Hepatocyte (in vitro differentiated cells): ENCODE data around the gene MRPS18B. TPM values are rescaled to one million over a fixed set of nuclear protein-coding genes. Genes with fewer than 3 reads are reported as not detected.

Experiments used
- DNase-seq: peaks from one replicate; pipeline ENCODE4 v3.0.0-alpha.2; 2016; ENCODE audit warnings: low spot score
- H2AFZ ChIP-seq: fragments of 200-600 bp; sonication (generic); 2 replicates; pipeline ENCODE4 v1.6.0; 2016; ENCODE audit warnings: antibody characterized with exemption, mild to moderate bottlenecking
- H3K27ac ChIP-seq: fragments of 200-600 bp; sonication (generic); 2 replicates; pipeline ENCODE4 v1.5.1; 2016; ENCODE audit warnings: mild to moderate bottlenecking
- H3K27me3 ChIP-seq: fragments of 200-600 bp; sonication (generic); 2 replicates; pipeline ENCODE4 v1.6.1; 2016
- H3K36me3 ChIP-seq: fragments of 200-600 bp; sonication (generic); replicated peaks from 2 replicates; pipeline ENCODE4 v1.5.1; 2016; ENCODE audit warnings: low read depth; ENCODE audit not compliant: insufficient read depth
- H3K4me1 ChIP-seq: fragments of 200-600 bp; sonication (generic); 2 replicates; pipeline ENCODE4 v1.5.1; 2016; ENCODE audit warnings: mild to moderate bottlenecking, moderate library complexity; ENCODE audit not compliant: insufficient read depth
- H3K4me2 ChIP-seq: fragments of 200-600 bp; sonication (generic); 2 replicates; pipeline ENCODE4 v1.6.0; 2016
- H3K4me3 ChIP-seq: fragments of 200-600 bp; sonication (generic); 2 replicates; pipeline ENCODE4 v1.5.1; 2016; ENCODE audit warnings: mild to moderate bottlenecking
- H3K79me2 ChIP-seq: fragments of 200-600 bp; sonication (generic); 2 replicates; pipeline ENCODE4 v1.6.0; 2017; ENCODE audit warnings: mild to moderate bottlenecking
- H3K9me2 ChIP-seq: fragments of 200-600 bp; sonication (generic); replicated peaks from 2 replicates; pipeline ENCODE4 v1.6.0; 2017; ENCODE audit warnings: mild to moderate bottlenecking; ENCODE audit not compliant: insufficient read depth
- H3K9me3 ChIP-seq: fragments of 200-600 bp; sonication (generic); 2 replicates; pipeline ENCODE4 v1.5.1; 2016; ENCODE audit warnings: low read depth, mild to moderate bottlenecking
- H4K20me1 ChIP-seq: fragments of 200-600 bp; sonication (generic); 2 replicates; pipeline ENCODE4 v1.6.0; 2016; ENCODE audit warnings: mild to moderate bottlenecking; ENCODE audit not compliant: insufficient read depth, poor library complexity, severe bottlenecking
- CTCF ChIP-seq: fragments of 200-600 bp; sonication (generic); IDR thresholded peaks from 2 replicates; pipeline ENCODE4 v1.5.1; 2016; ENCODE audit warnings: antibody characterized with exemption, mild to moderate bottlenecking; ENCODE audit not compliant: poor library complexity
- EZH2 ChIP-seq: fragments of 200-600 bp; sonication (generic); IDR thresholded peaks from 2 replicates; pipeline ENCODE4 v1.6.1; 2016; ENCODE audit warnings: antibody characterized with exemption, mild to moderate bottlenecking, borderline replicate concordance
- EZH2phosphoT487 ChIP-seq: fragments of 200-600 bp; sonication (generic); IDR thresholded peaks from one replicate; pipeline ENCODE4 v1.6.1; 2018; ENCODE audit warnings: antibody characterized with exemption, mild to moderate bottlenecking, low read depth, moderate library complexity; ENCODE audit not compliant: unreplicated experiment, severe bottlenecking
- WGBS: methylation state at CpG from one replicate; pipeline ENCODE4 v1.1.6; 2016; ENCODE audit warnings: low lambda C conversion rate; ENCODE audit errors: missing lambda C conversion rate; 5-methylcytosine and 5-hydroxymethylcytosine counted together
- polyA plus RNA-seq: library from polyadenylated mRNA; unstranded; fragments of >200 nt; fragmentation: Nextera tagmentation; extraction: Ambion mirVana; gene quantifications from 2 replicates; pipeline ENCODE4 v1.2.1, GENCODE V29; 2016
- total RNA-seq: library from RNA; depleted of rRNA; stranded (reverse); fragments of >200 nt; gene quantifications from 2 replicates; pipeline ENCODE4 v1.2.3, GENCODE V29; 2014

MRPS18B gene
- total and polyA plus RNA-seq, 2 experiments from 2014 or later, result 38.7 to 59.4 TPM

DNA sequence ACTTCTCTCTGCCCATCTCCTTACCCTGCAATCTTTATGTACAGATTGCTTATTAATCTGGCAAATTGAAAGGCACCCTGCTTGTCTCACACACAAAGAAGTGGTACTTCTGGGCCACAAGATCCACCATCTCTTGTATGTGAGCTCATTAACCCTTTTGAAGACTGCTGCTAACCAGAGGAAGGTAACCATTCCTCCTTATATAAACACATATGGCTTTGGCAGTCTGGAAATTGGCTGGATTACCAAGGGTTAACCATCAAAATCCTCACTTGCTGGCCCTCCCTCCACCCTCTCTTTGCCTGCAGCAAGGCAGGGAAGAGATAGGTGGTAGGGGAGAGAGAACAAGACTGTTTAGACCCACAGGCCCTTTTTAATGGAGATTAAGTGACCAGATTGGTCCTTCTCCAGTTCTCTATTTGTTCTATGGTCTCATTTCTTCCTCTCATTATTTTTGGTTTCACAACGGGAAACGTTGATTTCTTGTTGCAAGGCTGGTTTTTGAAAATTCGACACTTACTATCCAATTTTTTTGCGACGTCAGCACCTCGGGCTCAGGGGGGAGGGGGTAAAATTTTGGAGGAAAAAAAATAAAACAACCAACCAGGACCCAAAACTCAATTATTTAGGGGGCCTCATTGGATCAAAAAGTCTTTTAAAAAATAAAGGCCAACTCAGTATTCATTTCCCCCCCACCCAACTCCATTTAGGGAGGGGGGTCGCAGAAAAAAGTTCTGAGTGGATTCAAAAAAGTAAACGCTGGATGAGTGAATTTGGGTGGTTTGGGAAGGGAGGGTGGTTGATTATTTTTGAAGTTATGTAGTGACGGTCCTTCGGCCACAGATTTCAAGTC lies 1.5 kb upstream of the MRPS18B start:
- Histone ChIP-seq H3K36me3 (peaks cover 6% of the 10 kb centered on the region), H3K4me2 (peak overlapping the region; percentile 90), H3K4me1 (peaks cover 18% of the 10 kb centered on the region), H3K9me3 (no peaks in the 10 kb centered on the region), H3K27me3 (no peaks in the 10 kb centered on the region), H4K20me1 (peaks cover 21% of the 10 kb centered on the region), H3K4me3 (peak overlapping the region; percentile 81), H2AFZ (no peak overlapping the region), H3K9me2 (no peaks in the 10 kb centered on the region), H3K27ac (peak overlapping the region; percentile 98), H3K79me2 (peaks cover 37% of the 10 kb centered on the region)
- 2% methylated on average over 10 of the region's 10 CpGs for WGBS
- DNase-seq, result peak; percentile 37
- TF ChIP-seq CTCF (no peak), EZH2phosphoT487 (no peak), EZH2 (no peak)

GRCh38 chr6:30616811-30617564 lies 652 bp upstream of the MRPS18B start, which contains the start of gene PPP1R10:
Gene PPP1R10, minus strand, starts transcription at chr6:30617243. Its CDS starts 7,299 bp downstream, at chr6:30609944.
- Histone ChIP-seq H3K79me2 (peaks cover 37% of the 10 kb centered on the region), H3K9me3 (no peaks in the 10 kb centered on the region), H2AFZ (peak within 1 kb of the TSS; percentile 24), H3K9me2 (no peaks in the 10 kb centered on the region), H3K4me2 (peak within 1 kb of the TSS; percentile 90), H3K27me3 (no peaks in the 10 kb centered on the region), H3K27ac (peak within 1 kb of the TSS; percentile 98), H3K36me3 (peaks cover 6% of the 10 kb centered on the region), H3K4me3 (peak within 1 kb of the TSS; percentile 81), H3K4me1 (peaks cover 18% of the 10 kb centered on the region), H4K20me1 (peaks cover 14% of the 10 kb centered on the region)
- DNase-seq, result peak; percentile 100
- TF ChIP-seq EZH2, result no peak
- TF ChIP-seq CTCF, result no peak
- no peak for TF ChIP-seq EZH2phosphoT487
- under 1% methylated on average over 40 of the region's 40 CpGs for WGBS

DNA sequence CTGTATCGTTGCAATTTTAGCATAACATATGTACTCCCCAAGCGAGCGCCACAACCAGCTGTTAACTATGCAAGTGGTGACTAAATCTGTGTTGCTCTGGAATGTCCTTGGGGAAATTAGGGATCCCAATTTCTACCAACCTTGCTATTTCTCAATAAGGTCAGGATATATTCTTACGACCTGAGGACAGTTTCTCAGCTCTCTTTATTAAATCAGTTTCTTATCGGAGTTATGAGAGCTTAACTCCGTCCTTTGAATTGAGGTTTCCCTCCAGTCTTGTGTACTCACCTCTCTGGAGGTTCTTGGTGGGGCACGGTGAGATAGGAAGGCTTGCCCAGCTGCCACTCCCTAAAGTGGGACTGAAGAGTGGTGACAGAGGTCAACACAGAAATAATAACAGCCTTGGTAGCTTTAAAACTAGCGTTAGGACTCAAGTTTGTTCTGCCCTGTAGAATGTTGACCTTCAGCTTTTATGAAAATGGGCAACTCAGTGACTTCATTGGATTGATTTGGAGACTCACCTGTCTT lies 694 bp downstream of the MRPS18B start:
- Histone ChIP-seq H3K27ac (peak overlapping the region; percentile 91), H3K4me1 (peaks cover 18% of the 10 kb centered on the region), H4K20me1 (peaks cover 9% of the 10 kb centered on the region), H3K4me3 (peak overlapping the region; percentile 40), H3K9me2 (no peaks in the 10 kb centered on the region), H3K36me3 (peaks cover 6% of the 10 kb centered on the region), H3K27me3 (no peaks in the 10 kb centered on the region), H2AFZ (peak overlapping the region; percentile 24), H3K79me2 (peaks cover 37% of the 10 kb centered on the region), H3K9me3 (no peaks in the 10 kb centered on the region), H3K4me2 (peak overlapping the region; percentile 81)
- 25% methylated on average over 8 of the region's 8 CpGs for WGBS
- DNase-seq, result no peak
- TF ChIP-seq EZH2 (no peak), CTCF (no peak), EZH2phosphoT487 (no peak)
